ENCODE measurements around the gene CUZD1.

GRCh38 chr10:122782911-122783310, 62.7 kb downstream of the CUZD1 start:
- TF ChIP-seq CTCF (conservative IDR thresholded peaks at IDR 0.05 in 1 of 2, IDR thresholded peaks at IDR 0.05 in 1 of 2; ENCODE audit: low read depth in 1 of 2, low read length in 2 of 2) (no peak), EZH2 (IDR thresholded peaks at IDR 0.05; ENCODE audit: low read length, missing control alignments) (no peak)

Data from fibroblast of lung (primary cell).